NT2/D1 (cell line): ENCODE results near the gene POLR3C.

Source experiments
- SUZ12 ChIP-seq: IDR thresholded peaks from 2 replicates; pipeline ENCODE4 v1.6.1; 2011; ENCODE audit not compliant: insufficient read length, insufficient read depth; ENCODE audit errors: extremely low read depth
- YY1 ChIP-seq: IDR thresholded peaks from 2 replicates; pipeline ENCODE4 v1.6.1; 2011; ENCODE audit not compliant: insufficient read length, insufficient read depth
- ZNF274 ChIP-seq: IDR thresholded peaks from 2 replicates; pipeline ENCODE4 v1.6.1; 2011; ENCODE audit warnings: mild to moderate bottlenecking, low read depth, low read length

- TF ChIP-seq YY1 = no peak
- TF ChIP-seq ZNF274 = no peak
- no peak for TF ChIP-seq SUZ12
Measured at GRCh38 chr1:145806408-145806807, 17.6 kb upstream of the POLR3C start.
